ENCODE results near the gene ETV7. TPM values are rescaled to one million over a fixed set of nuclear protein-coding genes. Genes with fewer than 3 reads are reported as not detected.

ETV7 gene
- total and polyA plus RNA-seq, 4 donors, result 0.29 to 0.61 (median 0.40) TPM; not detected in 1

DNA sequence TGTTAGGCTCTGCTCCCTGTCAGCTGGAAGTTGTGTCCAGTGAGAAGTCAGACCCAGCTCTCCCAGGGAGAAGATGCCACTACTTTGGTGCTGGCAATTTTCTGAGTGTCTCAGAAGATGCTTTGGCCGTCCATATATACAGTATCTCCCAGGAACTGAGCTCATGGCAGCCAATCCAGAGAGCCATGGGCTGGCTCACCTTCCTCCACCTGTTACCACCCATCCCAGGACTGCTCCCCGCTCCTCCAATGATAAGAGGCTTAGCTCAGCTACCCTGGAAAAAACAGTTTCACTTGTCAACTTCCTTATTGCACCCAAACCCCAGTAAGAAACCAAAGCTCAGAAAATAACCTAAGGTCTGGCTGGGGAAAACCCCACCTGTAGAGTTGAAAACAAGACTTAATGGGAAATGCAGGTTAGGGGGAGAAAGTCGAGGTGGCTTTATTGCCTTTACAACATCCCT lies 50.7 kb downstream of the ETV7 start, which contains the start of gene BNIP5:
BNIP5 (minus strand) TSS at position 110 of the 463 bp plus-strand sequence. CDS start 6,198 bp downstream, outside the sequence.
- Histone ChIP-seq H3K27ac (ENCODE audit: low read depth, low read length) (no peak within 1 kb of the TSS), H3K4me1 (ENCODE audit: control insufficient read depth, insufficient read depth, low read length) (peaks cover 28% of the 10 kb centered on the region), H3K4me3 (ENCODE audit: low read depth, low read length) (no peak within 1 kb of the TSS), H3K9me3 (ENCODE audit: control insufficient read depth, insufficient read depth, low read length) (no peaks in the 10 kb centered on the region), H3K27me3 (ENCODE audit: control insufficient read depth, insufficient read depth, low read length) (no peaks in the 10 kb centered on the region), H3K36me3 (ENCODE audit: control insufficient read depth, insufficient read depth, low read length) (no peaks in the 10 kb centered on the region)
- DNase-seq (ENCODE audit: low read depth in 4 of 6, low spot score in 6 of 6), result no peak
- WGBS (ENCODE audit: insufficient coverage), result 84% methylated on average over 2 of the region's 3 CpGs

DNA sequence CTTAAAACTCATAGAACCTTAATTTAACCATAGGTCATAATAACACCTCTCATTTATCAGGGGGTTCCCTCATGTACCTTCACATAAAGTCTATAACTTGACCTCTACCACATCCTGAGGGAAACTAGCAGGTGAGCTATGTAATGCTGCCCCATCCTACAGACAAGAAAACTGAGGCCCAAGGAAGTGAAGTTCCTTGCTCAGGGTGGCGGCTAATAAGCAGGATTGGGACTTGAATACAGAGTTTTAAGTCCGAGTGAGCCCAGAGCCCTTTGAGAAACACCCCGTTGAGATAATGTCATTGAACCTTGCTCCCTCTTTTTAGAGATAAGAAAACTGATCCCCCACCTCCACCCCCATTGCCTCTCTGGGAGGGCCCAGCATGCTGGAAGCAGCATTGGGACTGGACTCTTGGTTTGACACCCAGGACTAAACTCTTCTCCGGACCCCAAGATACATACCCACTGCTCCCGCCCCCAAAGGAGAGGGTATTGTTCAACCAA lies 51.2 kb downstream of the ETV7 start:
- no peaks in the 10 kb centered on the region for H3K27me3 ChIP-seq (ENCODE audit: control insufficient read depth, insufficient read depth, low read length)
- DNase-seq (ENCODE audit: low read depth in 4 of 6, low spot score in 6 of 6), result no peak
- WGBS (ENCODE audit: insufficient coverage), result 81% methylated on average over 3 of the region's 5 CpGs
- H3K4me1 ChIP-seq (ENCODE audit: control insufficient read depth, insufficient read depth, low read length), result peaks cover 26% of the 10 kb centered on the region
- no peaks in the 10 kb centered on the region for H3K36me3 ChIP-seq (ENCODE audit: control insufficient read depth, insufficient read depth, low read length)
- H3K4me3 ChIP-seq (ENCODE audit: low read depth, low read length), result no peak overlapping the region
- no peak overlapping the region for H3K27ac ChIP-seq (ENCODE audit: low read depth, low read length)
- no peaks in the 10 kb centered on the region for H3K9me3 ChIP-seq (ENCODE audit: control insufficient read depth, insufficient read depth, low read length)

DNA sequence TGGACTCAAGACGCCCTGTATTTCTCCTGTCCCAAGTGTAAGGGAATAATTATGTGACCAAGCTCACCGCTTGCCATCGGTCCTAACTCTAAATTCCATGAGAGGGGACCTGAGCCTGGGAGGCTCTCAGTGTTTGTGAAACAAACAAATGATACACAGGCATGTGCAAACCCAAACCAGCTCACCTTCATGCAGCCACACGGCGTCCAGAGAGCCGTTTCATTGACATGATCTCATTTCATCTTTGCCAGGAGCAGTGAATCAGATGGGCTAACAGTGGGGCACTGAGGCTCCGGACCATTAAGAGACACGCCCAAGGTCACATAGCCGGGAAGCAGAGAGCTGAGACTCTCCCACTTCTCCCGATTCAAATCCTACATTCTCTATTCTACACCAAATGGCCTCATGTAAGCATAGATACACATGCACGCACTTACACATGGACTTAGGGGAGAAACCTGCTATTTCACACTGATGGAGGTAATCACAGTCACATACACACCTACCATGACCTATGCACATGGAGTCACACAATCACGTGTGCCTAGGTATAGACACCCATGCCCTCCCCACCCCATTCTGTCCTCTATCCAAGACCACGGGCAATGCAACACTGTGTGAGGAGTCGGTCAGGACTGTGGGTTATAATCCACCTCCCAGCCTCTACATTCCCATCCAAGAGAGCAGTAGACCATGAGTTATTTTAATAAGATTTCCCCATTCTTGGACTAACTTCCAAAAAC lies 51.8 kb downstream of the ETV7 start:
- DNase-seq (ENCODE audit: low read depth in 4 of 6, low spot score in 6 of 6), result no peak
- Histone ChIP-seq H3K9me3 (ENCODE audit: control insufficient read depth, insufficient read depth, low read length) (no peaks in the 10 kb centered on the region), H3K27ac (ENCODE audit: low read depth, low read length) (no peak overlapping the region), H3K4me1 (ENCODE audit: control insufficient read depth, insufficient read depth, low read length) (peaks cover 20% of the 10 kb centered on the region), H3K27me3 (ENCODE audit: control insufficient read depth, insufficient read depth, low read length) (no peaks in the 10 kb centered on the region), H3K36me3 (ENCODE audit: control insufficient read depth, insufficient read depth, low read length) (no peaks in the 10 kb centered on the region), H3K4me3 (ENCODE audit: low read depth, low read length) (no peak overlapping the region)
- WGBS (ENCODE audit: insufficient coverage), result 94% methylated on average over 12 of the region's 14 CpGs

DNA sequence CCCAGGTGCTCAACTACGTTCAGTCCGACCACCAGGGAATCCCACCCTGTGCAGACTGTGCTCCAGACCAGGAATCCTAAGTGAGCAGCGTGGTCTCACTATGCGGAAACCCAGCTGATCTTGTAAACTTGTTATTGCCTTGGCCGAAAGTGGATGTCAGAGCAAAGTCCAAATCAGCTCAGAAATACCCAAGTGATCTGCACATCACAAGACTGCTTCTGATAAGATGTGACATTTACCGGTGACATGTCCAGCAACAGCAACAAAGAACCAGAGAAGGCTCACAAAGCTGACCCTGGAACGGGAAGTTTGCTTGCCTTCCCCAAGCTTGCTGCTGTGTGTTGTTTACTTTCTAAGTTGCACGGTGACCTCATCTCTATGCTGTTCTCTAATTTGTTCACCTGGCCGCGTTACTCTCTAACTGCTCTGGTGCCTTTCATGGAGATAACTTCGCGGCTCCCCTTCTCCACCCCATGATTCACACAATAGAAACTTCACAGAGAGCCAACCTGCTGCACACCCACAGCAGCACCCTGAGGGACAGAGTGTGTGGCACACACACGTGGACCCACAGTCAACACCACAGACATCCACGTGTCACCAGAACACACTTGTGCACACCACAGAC lies 52.5 kb downstream of the ETV7 start:
- Histone ChIP-seq H3K27ac (ENCODE audit: low read depth, low read length) (no peak overlapping the region), H3K27me3 (ENCODE audit: control insufficient read depth, insufficient read depth, low read length) (no peaks in the 10 kb centered on the region), H3K4me3 (ENCODE audit: low read depth, low read length) (no peak overlapping the region), H3K36me3 (ENCODE audit: control insufficient read depth, insufficient read depth, low read length) (no peaks in the 10 kb centered on the region), H3K9me3 (ENCODE audit: control insufficient read depth, insufficient read depth, low read length) (no peaks in the 10 kb centered on the region), H3K4me1 (ENCODE audit: control insufficient read depth, insufficient read depth, low read length) (peaks cover 20% of the 10 kb centered on the region)
- WGBS (ENCODE audit: insufficient coverage), result 92% methylated on average over 12 of the region's 14 CpGs
- no peak for DNase-seq (ENCODE audit: low read depth in 4 of 6, low spot score in 6 of 6)

DNA sequence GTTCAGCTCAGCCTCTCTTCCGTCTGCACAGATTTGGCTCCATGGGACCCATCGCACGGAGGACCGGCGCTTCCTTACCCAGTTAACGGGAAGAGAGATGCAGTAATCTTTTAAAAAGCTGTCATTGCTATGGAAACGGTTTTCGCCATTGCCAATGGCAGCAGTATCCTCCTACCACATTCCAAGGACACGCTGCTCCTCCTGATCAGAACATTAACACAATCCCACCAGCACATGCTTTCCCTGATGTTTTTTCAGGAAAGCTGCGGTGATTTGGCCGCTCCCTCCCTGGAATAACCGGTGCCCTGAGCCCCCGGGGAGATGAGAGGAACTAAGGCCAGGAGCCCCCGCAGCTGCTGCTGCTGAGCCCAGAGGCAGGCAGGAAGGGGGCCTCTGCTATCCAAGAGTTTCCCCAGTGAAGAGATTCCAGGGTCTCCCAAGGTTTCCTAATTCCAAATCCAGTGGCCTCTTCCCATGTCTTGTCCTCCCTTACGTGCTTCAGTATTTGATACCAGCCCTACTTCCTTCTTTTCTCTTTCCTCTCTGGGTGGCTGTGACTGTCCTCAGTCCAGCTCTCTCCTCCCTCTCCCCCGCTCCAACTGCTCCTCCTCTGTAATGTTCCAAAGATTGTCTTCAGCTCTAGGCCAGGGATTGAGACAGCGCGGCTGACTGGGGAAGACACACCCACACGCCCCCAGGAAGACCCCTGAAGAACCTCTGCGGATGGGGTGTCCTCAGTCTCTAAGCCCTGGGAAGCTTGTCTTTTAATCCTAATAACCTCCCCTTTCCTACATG lies 53.3 kb downstream of the ETV7 start:
- peaks cover 23% of the 10 kb centered on the region for H3K4me1 ChIP-seq (ENCODE audit: control insufficient read depth, insufficient read depth, low read length)
- no peaks in the 10 kb centered on the region for H3K36me3 ChIP-seq (ENCODE audit: control insufficient read depth, insufficient read depth, low read length)
- no peak overlapping the region for H3K4me3 ChIP-seq (ENCODE audit: low read depth, low read length)
- no peaks in the 10 kb centered on the region for H3K9me3 ChIP-seq (ENCODE audit: control insufficient read depth, insufficient read depth, low read length)
- H3K27ac ChIP-seq (ENCODE audit: low read depth, low read length), result peak overlapping the region; percentile 0
- no peaks in the 10 kb centered on the region for H3K27me3 ChIP-seq (ENCODE audit: control insufficient read depth, insufficient read depth, low read length)
- DNase-seq (ENCODE audit: low read depth in 4 of 6, low spot score in 6 of 6), result peak in 4 of 6 donors; percentile 55 to 95 (median 72)
- 19% methylated on average over 20 of the region's 20 CpGs for WGBS (ENCODE audit: insufficient coverage)

DNA sequence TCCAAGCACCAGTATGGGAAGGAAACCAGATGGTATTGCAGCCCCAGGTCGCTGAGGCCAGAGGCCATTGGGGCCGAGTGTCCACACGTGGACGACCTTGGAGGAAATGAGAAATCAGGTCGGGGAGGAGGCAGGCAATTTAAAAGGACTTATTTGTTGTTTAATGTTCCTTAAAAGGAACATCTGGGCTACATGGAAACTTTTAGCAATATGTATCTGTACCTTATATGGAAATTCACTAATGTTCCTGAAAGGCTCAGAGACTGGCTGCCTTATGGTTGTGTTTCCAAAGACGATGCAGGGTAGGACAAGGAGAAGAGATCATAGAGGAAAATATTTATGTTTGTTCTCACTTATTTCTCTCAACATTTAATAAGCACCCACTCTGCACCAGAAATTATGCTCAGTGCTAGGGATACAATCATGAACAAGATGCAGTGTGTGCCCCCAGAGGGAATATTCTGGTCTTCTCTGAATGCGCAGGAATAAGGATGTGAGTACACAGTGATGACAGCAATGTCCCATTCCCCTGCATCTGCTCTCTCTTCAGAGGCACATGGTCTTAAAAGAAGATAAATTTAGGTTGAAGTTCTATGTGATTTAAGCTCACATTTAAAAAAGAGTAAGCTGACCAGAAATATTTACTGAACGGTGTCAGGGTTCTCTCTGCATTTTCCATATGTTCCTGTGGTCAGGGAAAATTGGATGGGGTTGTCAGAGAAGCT lies 54.1 kb downstream of the ETV7 start:
- DNase-seq (ENCODE audit: low read depth in 4 of 6, low spot score in 6 of 6), result peak in 2 of 6 donors; percentile 58 to 78
- Histone ChIP-seq H3K4me1 (ENCODE audit: control insufficient read depth, insufficient read depth, low read length) (peaks cover 23% of the 10 kb centered on the region), H3K9me3 (ENCODE audit: control insufficient read depth, insufficient read depth, low read length) (no peaks in the 10 kb centered on the region), H3K27ac (ENCODE audit: low read depth, low read length) (no peak overlapping the region), H3K4me3 (ENCODE audit: low read depth, low read length) (no peak overlapping the region), H3K36me3 (ENCODE audit: control insufficient read depth, insufficient read depth, low read length) (no peaks in the 10 kb centered on the region), H3K27me3 (ENCODE audit: control insufficient read depth, insufficient read depth, low read length) (no peaks in the 10 kb centered on the region)
- no CpG with 5 or more reads among the region's 8 CpGs for WGBS (ENCODE audit: insufficient coverage)

DNA sequence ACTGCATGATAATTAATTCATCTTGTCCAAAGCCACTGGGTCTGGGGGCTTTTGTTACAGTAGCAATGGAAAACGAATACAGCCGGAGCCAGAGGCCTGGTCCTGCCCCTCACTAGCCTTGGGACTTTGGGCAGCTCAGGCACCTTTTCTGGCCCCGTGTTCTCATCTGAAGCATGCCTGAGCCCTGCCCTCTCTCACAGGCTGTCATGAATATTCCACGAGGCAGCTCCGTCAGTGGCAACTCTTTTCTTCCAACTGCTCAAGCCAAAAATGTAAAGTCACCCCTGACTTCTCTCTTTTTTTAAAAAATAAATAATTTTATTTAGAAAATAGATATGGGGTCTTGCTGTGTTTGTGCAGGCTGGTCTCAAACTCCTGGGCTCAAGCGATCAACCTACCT lies 56.1 kb downstream of the ETV7 start:
- Histone ChIP-seq H3K4me3 (ENCODE audit: low read depth, low read length) (no peak overlapping the region), H3K27ac (ENCODE audit: low read depth, low read length) (no peak overlapping the region), H3K36me3 (ENCODE audit: control insufficient read depth, insufficient read depth, low read length) (no peaks in the 10 kb centered on the region), H3K9me3 (ENCODE audit: control insufficient read depth, insufficient read depth, low read length) (no peaks in the 10 kb centered on the region), H3K27me3 (ENCODE audit: control insufficient read depth, insufficient read depth, low read length) (no peaks in the 10 kb centered on the region), H3K4me1 (ENCODE audit: control insufficient read depth, insufficient read depth, low read length) (peaks cover 31% of the 10 kb centered on the region)
- WGBS (ENCODE audit: insufficient coverage), result 80% methylated on average over 5 of the region's 6 CpGs
- no peak for DNase-seq (ENCODE audit: low read depth in 4 of 6, low spot score in 6 of 6)

DNA sequence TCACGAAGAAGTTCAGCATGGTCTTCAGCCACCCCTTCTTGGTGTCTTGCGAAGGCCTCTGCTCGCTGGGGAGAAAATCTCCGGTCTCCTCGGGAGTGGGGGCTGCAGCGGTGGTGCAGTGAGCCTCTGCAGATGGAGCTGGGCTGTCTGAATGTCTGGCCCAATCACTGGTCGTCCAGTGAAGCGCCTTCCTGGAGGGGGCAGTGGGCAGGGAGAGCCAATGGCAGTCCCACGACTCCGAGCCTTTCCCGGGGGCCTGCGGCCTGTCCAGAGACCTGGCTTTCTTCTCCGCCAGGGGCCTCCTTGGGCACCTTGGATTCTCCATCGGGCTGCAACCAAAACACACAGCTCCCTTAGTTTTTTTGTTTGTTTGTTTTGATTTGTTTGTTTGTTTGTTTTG lies 57.1 kb downstream of the ETV7 start:
- H3K9me3 ChIP-seq (ENCODE audit: control insufficient read depth, insufficient read depth, low read length), result no peaks in the 10 kb centered on the region
- H3K27me3 ChIP-seq (ENCODE audit: control insufficient read depth, insufficient read depth, low read length), result no peaks in the 10 kb centered on the region
- H3K27ac ChIP-seq (ENCODE audit: low read depth, low read length), result no peak overlapping the region
- 75% methylated on average over 11 of the region's 14 CpGs for WGBS (ENCODE audit: insufficient coverage)
- H3K4me1 ChIP-seq (ENCODE audit: control insufficient read depth, insufficient read depth, low read length), result peaks cover 38% of the 10 kb centered on the region
- no peak overlapping the region for H3K4me3 ChIP-seq (ENCODE audit: low read depth, low read length)
- H3K36me3 ChIP-seq (ENCODE audit: control insufficient read depth, insufficient read depth, low read length), result no peaks in the 10 kb centered on the region
- no peak for DNase-seq (ENCODE audit: low read depth in 4 of 6, low spot score in 6 of 6)

DNA sequence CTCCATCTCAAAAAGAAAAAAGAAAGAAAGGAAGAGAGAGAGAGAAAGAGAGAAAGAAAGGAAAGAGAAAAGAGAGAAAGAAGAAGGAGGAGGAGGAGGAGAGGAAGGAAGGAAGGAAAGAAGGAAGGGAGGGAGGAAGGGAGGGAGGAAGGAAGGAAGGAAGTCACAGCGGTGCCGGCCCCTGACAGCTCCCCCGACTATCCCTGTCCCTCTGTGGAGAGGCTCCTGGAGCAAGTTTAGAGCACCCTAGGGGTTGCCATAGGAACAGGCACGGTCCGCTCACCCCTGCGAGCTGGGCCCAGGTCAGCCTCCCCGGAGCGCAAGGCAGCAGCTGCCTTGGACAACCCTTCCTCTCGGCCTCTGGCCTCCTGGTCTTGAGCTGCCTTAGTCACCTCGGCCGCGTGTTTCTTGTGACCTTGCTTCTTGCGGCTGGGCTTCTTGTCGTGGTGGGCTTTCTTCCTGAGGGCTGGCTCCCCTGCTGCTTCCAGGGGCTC lies 57.6 kb downstream of the ETV7 start:
- WGBS (ENCODE audit: insufficient coverage), result 39% methylated on average over 14 of the region's 14 CpGs
- no peak overlapping the region for H3K27ac ChIP-seq (ENCODE audit: low read depth, low read length)
- H3K36me3 ChIP-seq (ENCODE audit: control insufficient read depth, insufficient read depth, low read length), result no peaks in the 10 kb centered on the region
- no peak overlapping the region for H3K4me3 ChIP-seq (ENCODE audit: low read depth, low read length)
- no peaks in the 10 kb centered on the region for H3K27me3 ChIP-seq (ENCODE audit: control insufficient read depth, insufficient read depth, low read length)
- no peaks in the 10 kb centered on the region for H3K9me3 ChIP-seq (ENCODE audit: control insufficient read depth, insufficient read depth, low read length)
- H3K4me1 ChIP-seq (ENCODE audit: control insufficient read depth, insufficient read depth, low read length), result peaks cover 39% of the 10 kb centered on the region
- no peak for DNase-seq (ENCODE audit: low read depth in 4 of 6, low spot score in 6 of 6)
